GM12878 (cell line): ENCODE data around the gene EPHA7. TPM values are rescaled to one million over a fixed set of nuclear protein-coding genes. Genes with fewer than 3 reads are reported as not detected.

Source experiments
- ATAC-seq: fragments of 200-7000 bp; cut with Tn5 transposase; 3 replicates; pipeline ENCODE4 v1.9.1; 2020; ENCODE audit warnings: mild to moderate bottlenecking, moderate library complexity
- BruUV-seq: library from RNA; stranded (reverse); fragments of 400-500 nt; replicated peaks from 2 replicates; lab custom pipeline; 2021; lab: Mats Ljungman, UMichigan
- CTCF ChIA-PET: fragments of 300-600 bp; sonication (Branson Sonifier 250); formaldehyde crosslinking; extraction: SDS; loops from one replicate; lab custom pipeline; 2021; ENCODE audit warnings: inconsistent platforms; lab: Yijun Ruan, JAX
- POLR2A ChIA-PET: fragments of 350-600 bp; formaldehyde crosslinking; extraction: SDS; loops from one replicate; lab custom pipeline; 2021; ENCODE audit warnings: inconsistent platforms; lab: Charles Lee
- RAD21 ChIA-PET: fragments of 300-600 bp; sonication (Branson Sonifier 250); formaldehyde crosslinking; loops from one replicate; lab custom pipeline; 2023; ENCODE audit warnings: antibody characterized with exemption; ENCODE audit not compliant: unreplicated experiment; lab: Charles Lee
- SMC1A ChIA-PET: fragments of 300-600 bp; sonication (Branson Sonifier 250); formaldehyde crosslinking; loops from one replicate; lab custom pipeline; 2023; ENCODE audit not compliant: unreplicated experiment, uncharacterized antibody; lab: Charles Lee
- DNase-seq: peaks from one replicate; pipeline ENCODE4 v3.0.0-alpha.2; 2011; ENCODE audit warnings: low read depth, low spot score
- FAIRE-seq: peaks from 3 replicates; lab custom pipeline; 2011; peaks lifted over from hg19 to GRCh38; lab: Jason Lieb, UNC
- H2AFZ ChIP-seq: 2 replicates; pipeline ENCODE4 v1.6.0; 2011; ENCODE audit warnings: low read depth, low read length, control low read depth; ENCODE audit not compliant: control insufficient read depth
- H3K27ac ChIP-seq: 2 replicates; pipeline ENCODE4 v1.5.1; 2011; ENCODE audit warnings: control low read depth; ENCODE audit not compliant: control insufficient read depth, insufficient read depth
- H3K27me3 ChIP-seq, 2 experiments: replicated peaks in 1 of 2; 2 replicates each; pipeline versions ENCODE4 v1.6.0 to v1.6.1; 2011; ENCODE audit warnings: low read length in 1 of 2; ENCODE audit not compliant: control insufficient read depth in 2 of 2, insufficient read depth in 2 of 2
- H3K36me3 ChIP-seq, 2 experiments: 2 replicates each; pipeline ENCODE4 v1.5.1; 2011; ENCODE audit warnings: low read length in 1 of 2; ENCODE audit not compliant: control insufficient read depth in 2 of 2, insufficient read depth in 2 of 2
- H3K4me1 ChIP-seq: 2 replicates; pipeline ENCODE4 v1.6.1; 2011; ENCODE audit warnings: mild to moderate bottlenecking, low read length, moderate library complexity, mixed read lengths; ENCODE audit not compliant: control insufficient read depth, insufficient read depth
- H3K4me2 ChIP-seq: 2 replicates; pipeline ENCODE4 v1.6.0; 2011; ENCODE audit warnings: control low read depth; ENCODE audit not compliant: control insufficient read depth, insufficient read depth
- H3K4me3 ChIP-seq: fragments of 200-600 bp; sonication (generic); 2 replicates; pipeline ENCODE4 v1.5.1; 2016
- H3K79me2 ChIP-seq: 2 replicates; pipeline ENCODE4 v1.6.0; 2011; ENCODE audit warnings: low read length; ENCODE audit not compliant: control insufficient read depth, insufficient read depth
- H3K9ac ChIP-seq: 2 replicates; pipeline ENCODE4 v1.8.0; 2011; ENCODE audit warnings: low read length, control low read depth, mixed read lengths; ENCODE audit not compliant: control insufficient read depth, insufficient read depth
- H3K9me3 ChIP-seq: replicated peaks from 3 replicates; pipeline ENCODE4 v1.5.1; 2011; ENCODE audit warnings: mild to moderate bottlenecking, low read length; ENCODE audit not compliant: control insufficient read depth, insufficient read depth
- H4K20me1 ChIP-seq: 2 replicates; pipeline ENCODE4 v1.6.0; 2011; ENCODE audit not compliant: control insufficient read depth, insufficient read depth
- ATF7 ChIP-seq: fragments of 450-650 bp; IDR thresholded peaks from 2 replicates; pipeline ENCODE4 v1.6.1; 2016; ENCODE audit warnings: low read depth, mild to moderate bottlenecking
- CBFB ChIP-seq: IDR thresholded peaks from 2 replicates; pipeline ENCODE4 v1.6.1; 2016; ENCODE audit warnings: antibody characterized with exemption, low read depth
- ESRRA ChIP-seq: IDR thresholded peaks from 2 replicates; pipeline ENCODE4 v1.6.1; 2012; ENCODE audit warnings: mild to moderate bottlenecking, low read length, improper control_type of control experiment
- EZH2 ChIP-seq: IDR thresholded peaks from 2 replicates; pipeline ENCODE4 v1.6.1; 2012; ENCODE audit warnings: low read depth, mild to moderate bottlenecking, control low read depth, inconsistent platforms, low read length, borderline replicate concordance; ENCODE audit not compliant: control insufficient read depth
- FOXK2 ChIP-seq: fragments of 450-650 bp; IDR thresholded peaks from 2 replicates; pipeline ENCODE4 v1.6.1; 2017; ENCODE audit warnings: mild to moderate bottlenecking, moderate library complexity
- KLF5 ChIP-seq: fragments of 450-650 bp; IDR thresholded peaks from 2 replicates; pipeline ENCODE4 v1.6.1; 2014; ENCODE audit warnings: mild to moderate bottlenecking; ENCODE audit not compliant: partially characterized antibody
- MTA3 ChIP-seq: IDR thresholded peaks from 2 replicates; pipeline ENCODE4 v1.6.1; 2012; ENCODE audit warnings: low read length, inconsistent platforms, borderline replicate concordance
- MYC ChIP-seq: IDR thresholded peaks from 2 replicates; pipeline ENCODE4 v1.6.1; 2011; ENCODE audit warnings: mild to moderate bottlenecking, low read length, moderate library complexity, inconsistent platforms; ENCODE audit not compliant: insufficient read depth, insufficient replicate concordance, insufficient read length, severe bottlenecking
- RAD21 ChIP-seq: IDR thresholded peaks from 2 replicates; pipeline ENCODE4 v1.6.1; 2011; ENCODE audit warnings: mild to moderate bottlenecking, low read depth, low read length, moderate library complexity; ENCODE audit not compliant: insufficient read depth
- SMARCA5 ChIP-seq: fragments of 450-650 bp; IDR thresholded peaks from 2 replicates; pipeline ENCODE4 v1.6.1; 2017; ENCODE audit warnings: mild to moderate bottlenecking
- WGBS: methylation state at CpG from one replicate; pipeline ENCODE4 v1.1.6; 2016; ENCODE audit warnings: low lambda C conversion rate; ENCODE audit not compliant: insufficient replicate concordance, insufficient coverage; ENCODE audit errors: missing lambda C conversion rate; 5-methylcytosine and 5-hydroxymethylcytosine counted together
- in situ Hi-C: fragments of 300-500 bp; cut with MboI; formaldehyde crosslinking; loops from 9 replicates; pipeline ENCODE4 v1.14.3; 2018; ENCODE audit warnings: mixed read lengths
- intact Hi-C: fragments of 100-400 bp; cut with micrococcal nuclease; formaldehyde crosslinking; loops from one replicate; pipeline ENCODE4 v1.14.2; 2022; ENCODE audit not compliant: unreplicated experiment
- polyA plus RNA-seq, 11 experiments: library from polyadenylated mRNA; depleted of rRNA in 4 of 11; unstranded in 6 of 11; stranded (reverse) in 5 of 11; fragments of >200 nt; fragmentation: Nextera tagmentation in 4 of 11; fragmentation: Illumina TruSeq in 1 of 11; extraction: Ambion mirVana in 4 of 11; extraction: Trizol in 1 of 11; gene quantifications; 1 replicate in 1 of 11; 2 replicates in 10 of 11; pipeline versions ENCODE4 v1.2.1 to v1.2.3, GENCODE V29; 2011 to 2016; ENCODE audit warnings: inconsistent platforms in 2 of 11, missing spikeins in 2 of 11, low read depth in 1 of 11
- total RNA-seq, 4 experiments: library from RNA; depleted of rRNA in 3 of 4; stranded (reverse); fragments of >200 nt in 3 of 4; fragmentation: Illumina TruSeq in 1 of 4; extraction: Trizol in 1 of 4; gene quantifications; 2 replicates each; pipeline versions ENCODE4 v1.2.1 to v1.2.3, GENCODE V29; 2013 to 2021

The EPHA7 gene
- total and polyA plus RNA-seq, 10 of the 15 experiments (the other 5 are each of a cell fraction or from before 2014, with no cell fraction given): not detected

- no peaks in the 10 kb centered on the region for H4K20me1 ChIP-seq
- in situ Hi-C loops (no loop called here), intact Hi-C loops (no loop called here)
- no peak for FAIRE-seq
- ChIA-PET RAD21 (no interaction called here), POLR2A (no interaction called here), CTCF (no interaction called here), SMC1A (no interaction called here)
- no peaks in the 10 kb centered on the region for H3K4me1 ChIP-seq
- H3K27ac ChIP-seq: no peak overlapping the region
- no peak overlapping the region for H3K4me2 ChIP-seq
- no peak overlapping the region for H3K4me3 ChIP-seq
- H3K36me3 ChIP-seq: no peaks in the 10 kb centered on the region
- no peak for DNase-seq
- H3K27me3 ChIP-seq: no peaks in the 10 kb centered on the region
- no peak overlapping the region for H3K9ac ChIP-seq
- TF ChIP-seq RAD21: no peak
- TF ChIP-seq CBFB: no peak
- TF ChIP-seq MTA3: no peak
- no peak for TF ChIP-seq SMARCA5
- TF ChIP-seq KLF5: no peak
- no peak for TF ChIP-seq ESRRA
- no peak for TF ChIP-seq EZH2
- no peak for TF ChIP-seq FOXK2
- H3K79me2 ChIP-seq: no peaks in the 10 kb centered on the region
- H3K9me3 ChIP-seq: no peaks in the 10 kb centered on the region
- ATAC-seq: no peak
- BruUV-seq: no TSS peak
- 50% methylated on average over 1 of the region's 1 CpG for WGBS
- no peak overlapping the region for H2AFZ ChIP-seq
These were observed 192.5 kb downstream of the EPHA7 start for GRCh38 chr6:93226822-93227221.

GRCh38 chr6:93222071-93222851 is 197.1 kb downstream of the EPHA7 start:
- H3K4me2 ChIP-seq: no peak overlapping the region
- ATAC-seq (no peak), FAIRE-seq (no peak)
- SMC1A ChIA-PET: no interaction called here
- no peak overlapping the region for H3K9ac ChIP-seq
- intact Hi-C loops: no loop called here
- no peak overlapping the region for H2AFZ ChIP-seq
- H3K27ac ChIP-seq: no peak overlapping the region
- H3K36me3 ChIP-seq: no peaks in the 10 kb centered on the region
- H4K20me1 ChIP-seq: no peaks in the 10 kb centered on the region
- no peak overlapping the region for H3K4me3 ChIP-seq
- H3K4me1 ChIP-seq: no peaks in the 10 kb centered on the region
- TF ChIP-seq FOXK2: no peak
- no peak for TF ChIP-seq ATF7
- TF ChIP-seq MYC: no peak
- TF ChIP-seq, all 136 proteins: peak for 0
- in situ Hi-C loops: no loop called here
- BruUV-seq: no TSS peak
- DNase-seq: no peak
- no peaks in the 10 kb centered on the region for H3K27me3 ChIP-seq
- ChIA-PET RAD21 (no interaction called here), POLR2A (no interaction called here), CTCF (no interaction called here)
- no peaks in the 10 kb centered on the region for H3K79me2 ChIP-seq
- no peaks in the 10 kb centered on the region for H3K9me3 ChIP-seq
- WGBS: 0% methylated on average over 4 of the region's 4 CpGs
